Neural cell (in vitro differentiated cells): Measurements from ENCODE around the gene SEC23IP.
"Not testable (repeated sequence)": the region's sequence is repeated elsewhere in the genome, so short reads cannot be mapped to it uniquely, and the experiment has no call there.

Source experiments
- EP300 ChIP-seq: fragments of 450-650 bp; conservative IDR thresholded peaks from 2 replicates; pipeline ENCODE4 v1.6.1; 2014; ENCODE audit warnings: antibody characterized with exemption, mild to moderate bottlenecking, moderate library complexity; ENCODE audit not compliant: poor library complexity, severe bottlenecking
- EZH2 ChIP-seq: fragments of 200-600, 300-800 bp; shearing (Covaris generic), sonication (generic); IDR thresholded peaks from 2 replicates; pipeline ENCODE4 v1.6.1; 2014; ENCODE audit warnings: antibody characterized with exemption, low read length, borderline replicate concordance, mild to moderate bottlenecking; ENCODE audit not compliant: insufficient read depth, poor library complexity, severe bottlenecking
- MXI1 ChIP-seq: fragments of 450-650 bp; conservative IDR thresholded peaks from 2 replicates; pipeline ENCODE4 v1.6.1; 2014; ENCODE audit warnings: antibody characterized with exemption, mild to moderate bottlenecking; ENCODE audit not compliant: poor library complexity, severe bottlenecking
- POLR2AphosphoS5 ChIP-seq: IDR thresholded peaks from 2 replicates; pipeline ENCODE4 v1.6.1; 2012
- RAD21 ChIP-seq: fragments of 450-650 bp; conservative IDR thresholded peaks from 2 replicates; pipeline ENCODE4 v1.6.1; 2014; ENCODE audit warnings: antibody characterized with exemption, mild to moderate bottlenecking, moderate library complexity
- SMC3 ChIP-seq: fragments of 450-650 bp; conservative IDR thresholded peaks from 2 replicates; pipeline ENCODE4 v1.6.1; 2014; ENCODE audit warnings: antibody characterized with exemption, mild to moderate bottlenecking, moderate library complexity; ENCODE audit not compliant: poor library complexity
- TAF1 ChIP-seq: IDR thresholded peaks from 2 replicates; pipeline ENCODE4 v1.6.1; 2012; ENCODE audit warnings: low read depth
- TF ChIP-seq, protein P1 (sequence below): IDR thresholded peaks from 2 replicates; pipeline ENCODE4 v1.6.1; 2012; ENCODE audit warnings: borderline replicate concordance
- TF ChIP-seq, protein P2 (sequence below): fragments of 450-650 bp; IDR thresholded peaks from 2 replicates; pipeline ENCODE4 v1.5.1; 2014; ENCODE audit warnings: antibody characterized with exemption, mild to moderate bottlenecking, moderate library complexity; ENCODE audit not compliant: poor library complexity, severe bottlenecking

DNA sequence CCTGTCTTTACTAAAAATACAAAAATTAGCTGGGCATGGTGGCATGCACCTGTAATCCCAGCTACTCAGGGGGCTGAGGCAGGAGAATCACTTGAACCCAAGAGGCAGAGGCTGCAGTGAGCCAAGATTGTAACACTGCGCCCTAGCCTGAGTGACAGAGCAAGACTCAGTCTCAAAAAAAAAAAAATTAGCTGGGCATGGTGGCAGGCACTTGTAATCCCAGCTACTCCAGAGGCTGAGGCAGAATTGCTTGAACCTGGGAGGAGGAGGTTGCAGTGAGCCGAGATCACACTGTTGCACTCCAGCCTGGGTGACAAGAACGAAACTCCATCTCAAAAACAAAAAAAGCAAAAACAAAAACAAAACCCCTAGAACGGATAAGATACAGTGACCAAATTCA lies 23.1 kb upstream of the SEC23IP start:
- TF ChIP-seq, protein P1, sequence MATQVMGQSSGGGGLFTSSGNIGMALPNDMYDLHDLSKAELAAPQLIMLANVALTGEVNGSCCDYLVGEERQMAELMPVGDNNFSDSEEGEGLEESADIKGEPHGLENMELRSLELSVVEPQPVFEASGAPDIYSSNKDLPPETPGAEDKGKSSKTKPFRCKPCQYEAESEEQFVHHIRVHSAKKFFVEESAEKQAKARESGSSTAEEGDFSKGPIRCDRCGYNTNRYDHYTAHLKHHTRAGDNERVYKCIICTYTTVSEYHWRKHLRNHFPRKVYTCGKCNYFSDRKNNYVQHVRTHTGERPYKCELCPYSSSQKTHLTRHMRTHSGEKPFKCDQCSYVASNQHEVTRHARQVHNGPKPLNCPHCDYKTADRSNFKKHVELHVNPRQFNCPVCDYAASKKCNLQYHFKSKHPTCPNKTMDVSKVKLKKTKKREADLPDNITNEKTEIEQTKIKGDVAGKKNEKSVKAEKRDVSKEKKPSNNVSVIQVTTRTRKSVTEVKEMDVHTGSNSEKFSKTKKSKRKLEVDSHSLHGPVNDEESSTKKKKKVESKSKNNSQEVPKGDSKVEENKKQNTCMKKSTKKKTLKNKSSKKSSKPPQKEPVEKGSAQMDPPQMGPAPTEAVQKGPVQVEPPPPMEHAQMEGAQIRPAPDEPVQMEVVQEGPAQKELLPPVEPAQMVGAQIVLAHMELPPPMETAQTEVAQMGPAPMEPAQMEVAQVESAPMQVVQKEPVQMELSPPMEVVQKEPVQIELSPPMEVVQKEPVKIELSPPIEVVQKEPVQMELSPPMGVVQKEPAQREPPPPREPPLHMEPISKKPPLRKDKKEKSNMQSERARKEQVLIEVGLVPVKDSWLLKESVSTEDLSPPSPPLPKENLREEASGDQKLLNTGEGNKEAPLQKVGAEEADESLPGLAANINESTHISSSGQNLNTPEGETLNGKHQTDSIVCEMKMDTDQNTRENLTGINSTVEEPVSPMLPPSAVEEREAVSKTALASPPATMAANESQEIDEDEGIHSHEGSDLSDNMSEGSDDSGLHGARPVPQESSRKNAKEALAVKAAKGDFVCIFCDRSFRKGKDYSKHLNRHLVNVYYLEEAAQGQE, result not testable (repeated sequence)
- TF ChIP-seq, protein P2, sequence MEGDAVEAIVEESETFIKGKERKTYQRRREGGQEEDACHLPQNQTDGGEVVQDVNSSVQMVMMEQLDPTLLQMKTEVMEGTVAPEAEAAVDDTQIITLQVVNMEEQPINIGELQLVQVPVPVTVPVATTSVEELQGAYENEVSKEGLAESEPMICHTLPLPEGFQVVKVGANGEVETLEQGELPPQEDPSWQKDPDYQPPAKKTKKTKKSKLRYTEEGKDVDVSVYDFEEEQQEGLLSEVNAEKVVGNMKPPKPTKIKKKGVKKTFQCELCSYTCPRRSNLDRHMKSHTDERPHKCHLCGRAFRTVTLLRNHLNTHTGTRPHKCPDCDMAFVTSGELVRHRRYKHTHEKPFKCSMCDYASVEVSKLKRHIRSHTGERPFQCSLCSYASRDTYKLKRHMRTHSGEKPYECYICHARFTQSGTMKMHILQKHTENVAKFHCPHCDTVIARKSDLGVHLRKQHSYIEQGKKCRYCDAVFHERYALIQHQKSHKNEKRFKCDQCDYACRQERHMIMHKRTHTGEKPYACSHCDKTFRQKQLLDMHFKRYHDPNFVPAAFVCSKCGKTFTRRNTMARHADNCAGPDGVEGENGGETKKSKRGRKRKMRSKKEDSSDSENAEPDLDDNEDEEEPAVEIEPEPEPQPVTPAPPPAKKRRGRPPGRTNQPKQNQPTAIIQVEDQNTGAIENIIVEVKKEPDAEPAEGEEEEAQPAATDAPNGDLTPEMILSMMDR, result not testable (repeated sequence)
- not testable (repeated sequence) for TF ChIP-seq EZH2, TAF1, MXI1, RAD21, POLR2AphosphoS5, EP300, SMC3
